ENCODE results near the gene NR1D1.
A peak's percentile ranks its signal among the peaks of the same experiment; 100 is the strongest.

NR1D1 gene

DNA sequence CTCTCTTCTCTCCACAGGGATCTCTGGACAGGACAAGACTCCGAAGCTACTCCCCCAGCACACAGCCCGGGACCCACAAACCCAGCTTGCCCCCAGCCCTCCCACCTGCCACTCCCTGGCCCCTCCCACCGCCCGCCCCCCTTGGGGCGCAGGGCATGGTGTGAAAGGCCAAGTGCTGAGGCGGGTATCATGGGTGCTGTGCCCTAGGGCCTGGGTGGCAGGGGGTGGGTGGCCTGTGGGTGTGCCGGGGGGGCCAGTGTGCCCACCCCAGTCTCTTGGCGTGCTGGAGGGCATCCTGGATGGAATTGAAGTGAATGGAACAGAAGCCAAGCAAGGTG, 26.2 kb downstream of the NR1D1 start:
- no peak for DNase-seq

DNA sequence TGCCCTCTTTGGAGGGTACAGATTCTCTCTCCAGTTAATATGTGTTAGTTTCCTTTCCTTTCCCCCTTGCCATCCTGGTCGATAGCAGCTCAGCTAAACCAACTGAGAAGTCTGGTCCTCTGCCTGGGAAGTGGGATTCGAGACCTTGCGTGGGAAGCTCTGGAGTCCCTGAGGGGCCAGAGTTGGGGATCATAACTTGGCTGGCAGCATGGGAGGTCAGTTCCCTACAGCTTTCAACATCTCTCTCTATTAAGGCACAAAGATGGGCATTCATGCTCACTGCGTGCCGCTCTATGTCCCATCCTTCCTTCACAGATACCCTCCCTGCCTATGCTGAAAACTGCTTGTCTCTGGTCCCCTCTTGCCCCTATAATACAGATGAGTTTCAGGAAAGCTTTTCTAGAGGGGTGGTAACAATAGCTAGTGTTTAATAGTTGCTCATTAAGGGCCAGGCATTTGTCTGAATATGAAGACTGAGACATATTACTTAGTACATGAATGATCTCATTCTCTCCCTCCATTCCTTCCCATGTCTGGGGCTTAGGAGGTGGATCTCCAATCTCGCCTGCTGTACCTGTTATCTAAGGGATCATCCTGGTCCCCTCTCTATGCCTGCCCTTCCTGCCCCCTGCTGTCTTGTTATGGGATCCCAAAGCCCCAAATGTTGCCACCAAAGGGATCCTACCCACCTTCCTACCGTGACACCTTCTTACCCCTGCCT, 26.8 kb downstream of the NR1D1 start:
- DNase-seq, result no peak

DNA sequence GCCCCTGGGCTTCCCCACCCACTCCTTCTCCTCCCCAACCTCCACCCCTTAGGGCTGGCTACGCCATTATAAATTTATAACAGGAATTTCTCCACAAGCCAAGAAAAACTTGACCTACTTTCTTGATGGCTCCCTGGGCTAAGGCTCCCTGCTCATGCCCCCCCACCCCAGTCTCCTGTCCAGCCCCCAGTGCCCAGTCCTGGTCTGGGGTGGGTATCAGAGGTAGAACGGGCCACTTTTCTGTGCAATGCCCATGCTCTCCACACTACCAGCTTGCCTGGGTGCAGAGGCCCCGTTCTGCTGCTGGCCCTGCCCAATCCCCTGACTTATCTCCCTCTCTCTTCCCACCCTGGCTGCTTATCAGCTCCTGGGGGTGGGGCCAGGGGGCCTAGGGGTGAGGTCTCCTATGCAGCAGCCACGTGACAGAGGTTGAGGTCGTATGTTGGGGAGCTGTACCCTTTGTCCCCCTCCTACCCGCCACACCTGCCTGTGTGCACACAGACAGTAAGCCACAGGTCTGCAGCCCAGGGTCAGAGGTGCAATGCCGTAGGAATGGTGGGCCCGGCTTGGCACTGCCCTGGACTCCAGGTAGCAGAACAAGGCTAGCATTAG, 27.5 kb downstream of the NR1D1 start:
- DNase-seq, result peak; percentile 64

DNA sequence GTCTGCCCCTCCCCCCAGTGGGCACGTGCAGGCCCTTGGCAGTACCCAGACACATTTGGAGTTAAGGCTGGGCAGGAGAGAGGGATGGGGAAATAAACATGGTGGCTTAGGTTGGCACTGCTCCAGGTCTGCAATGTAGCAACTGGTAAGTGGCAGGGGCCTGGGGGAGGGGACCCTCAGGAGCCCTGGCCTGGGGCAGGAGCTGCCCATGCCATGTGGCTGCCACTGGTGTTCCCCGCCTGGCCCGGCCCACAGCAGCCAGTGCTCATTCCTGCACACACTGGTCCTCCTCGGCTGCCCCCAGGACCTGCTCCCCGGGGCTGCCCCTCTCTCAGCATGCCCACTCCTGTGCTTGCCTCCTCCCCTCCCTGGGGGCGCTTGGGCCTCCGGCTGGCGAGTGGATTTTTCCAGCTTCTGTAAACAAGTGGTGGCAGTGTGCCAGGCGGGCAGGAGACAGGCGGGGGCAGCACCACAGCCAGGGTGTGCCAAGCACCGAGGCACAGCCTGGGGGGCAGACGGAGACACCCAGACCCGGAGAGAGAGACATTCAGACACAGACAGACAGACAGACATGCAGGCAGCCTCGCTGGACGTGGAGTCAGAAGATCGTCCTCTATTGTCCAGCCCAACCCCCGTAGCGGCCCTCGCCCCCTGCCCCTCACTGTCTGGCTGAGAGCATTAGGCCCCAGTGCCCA, 28.2 kb downstream of the NR1D1 start:
- peak; percentile 96 for DNase-seq

DNA sequence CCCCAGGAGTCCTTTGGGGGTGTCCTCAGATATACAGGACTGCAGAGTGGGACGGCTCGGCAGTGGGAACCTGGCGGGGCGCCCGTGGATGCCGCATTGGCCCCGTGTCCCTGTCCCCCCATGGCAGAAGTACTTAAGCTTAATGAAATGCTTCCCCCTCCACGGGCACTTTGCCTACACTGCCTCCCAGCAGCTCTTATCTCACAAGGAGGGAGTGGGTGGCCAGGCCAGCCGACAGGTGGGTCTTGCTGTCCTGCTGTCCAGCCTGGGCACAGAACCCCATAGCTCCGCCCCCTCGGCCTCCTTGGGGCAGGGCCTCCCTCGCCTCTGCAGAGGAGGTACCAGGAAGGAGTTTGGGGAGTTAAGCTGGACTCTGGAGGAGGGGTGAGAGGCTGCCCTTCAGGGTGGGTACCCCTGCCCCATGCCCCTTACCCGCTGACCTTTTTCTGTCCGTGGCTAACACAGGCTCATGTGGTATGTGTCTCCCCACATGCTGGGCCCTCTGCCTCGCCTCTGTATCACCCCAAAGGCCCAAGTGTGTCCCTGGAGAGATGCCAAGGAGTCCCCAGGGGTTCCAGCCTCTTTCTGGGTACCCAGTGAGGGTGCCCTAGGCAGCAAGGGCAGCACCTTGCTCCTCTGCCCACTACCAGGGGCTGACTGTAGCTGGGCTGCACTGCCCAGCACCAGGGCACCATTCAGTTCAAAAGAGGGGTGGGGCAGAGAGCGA, 28.9 kb downstream of the NR1D1 start:
- peak; percentile 41 for DNase-seq

DNA sequence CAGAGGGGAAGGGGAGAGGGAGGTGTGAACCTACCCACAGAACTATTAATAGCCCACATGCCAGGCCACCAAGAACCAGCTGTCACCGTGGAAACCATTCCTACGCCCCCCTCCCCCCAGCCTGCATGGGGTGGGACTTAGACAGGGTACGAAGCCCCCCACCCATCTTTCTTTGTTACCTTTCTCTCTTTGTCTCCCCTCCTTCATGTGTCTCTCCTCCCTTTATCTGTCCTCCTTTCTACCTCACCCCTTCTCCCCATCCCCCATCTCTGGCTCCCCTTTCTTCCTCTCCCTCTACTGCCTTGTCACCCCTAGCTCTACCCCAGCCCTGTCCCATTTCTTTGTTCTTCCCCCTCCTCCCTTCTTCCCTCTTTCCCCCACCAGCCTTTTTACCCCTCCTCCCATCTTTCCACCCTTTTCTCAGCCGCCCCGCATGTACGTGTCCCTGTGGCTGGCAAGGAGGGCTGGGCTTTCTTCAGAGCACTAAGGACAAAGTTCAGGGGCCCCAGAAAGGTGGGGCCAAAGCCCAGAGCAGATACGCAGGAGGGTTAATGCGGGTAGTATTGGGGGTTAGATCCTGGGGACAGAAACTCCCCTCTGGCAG, 29.6 kb downstream of the NR1D1 start:
- peak; percentile 30 for DNase-seq

DNA sequence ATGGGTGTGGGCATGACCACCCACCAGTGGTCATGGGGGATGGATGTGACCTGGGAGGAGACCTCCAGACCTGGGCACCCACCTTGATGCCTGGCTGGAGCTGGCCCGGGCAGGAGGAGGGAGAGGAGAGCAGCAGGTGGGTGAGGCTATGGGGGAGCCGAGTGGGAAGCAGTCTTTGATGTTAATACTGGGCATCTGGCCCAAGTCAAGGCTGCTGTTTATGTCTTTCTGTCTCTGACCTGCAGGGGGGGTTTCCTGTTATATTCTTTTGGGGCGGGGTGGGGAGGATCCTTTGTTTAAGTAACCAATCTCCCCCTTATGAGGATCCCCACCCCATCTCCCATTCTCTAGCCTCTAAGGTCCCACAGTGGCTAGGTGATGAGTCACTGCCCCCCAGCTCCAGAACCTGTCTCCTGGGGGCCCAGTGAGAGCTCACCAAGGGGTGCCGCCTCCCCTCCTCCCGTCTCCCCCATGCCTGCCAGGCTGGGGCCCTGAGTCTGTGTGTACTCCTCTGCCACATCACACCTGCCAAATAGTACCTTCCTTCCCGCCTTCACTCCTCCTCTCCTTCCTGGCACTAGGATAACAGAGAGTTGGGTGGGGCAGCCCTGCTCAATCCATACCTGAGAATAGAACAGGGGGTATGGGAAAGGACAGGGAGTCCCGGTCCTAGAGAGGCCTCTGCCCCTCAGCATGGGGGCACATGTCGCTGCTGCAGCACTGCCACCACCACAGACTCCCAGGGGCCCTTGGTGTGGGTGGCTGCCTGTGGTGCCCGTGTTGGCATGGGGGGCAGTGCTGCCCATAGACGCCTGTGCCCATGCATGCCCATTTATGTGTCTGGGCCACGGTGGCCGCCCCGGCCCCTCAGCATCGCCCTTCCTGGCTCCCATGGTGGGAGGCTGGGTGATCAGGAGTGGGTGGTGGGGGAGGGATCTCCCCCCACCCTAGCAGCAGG, 30.4 kb downstream of the NR1D1 start:
- DNase-seq, result peak; percentile 74

DNA sequence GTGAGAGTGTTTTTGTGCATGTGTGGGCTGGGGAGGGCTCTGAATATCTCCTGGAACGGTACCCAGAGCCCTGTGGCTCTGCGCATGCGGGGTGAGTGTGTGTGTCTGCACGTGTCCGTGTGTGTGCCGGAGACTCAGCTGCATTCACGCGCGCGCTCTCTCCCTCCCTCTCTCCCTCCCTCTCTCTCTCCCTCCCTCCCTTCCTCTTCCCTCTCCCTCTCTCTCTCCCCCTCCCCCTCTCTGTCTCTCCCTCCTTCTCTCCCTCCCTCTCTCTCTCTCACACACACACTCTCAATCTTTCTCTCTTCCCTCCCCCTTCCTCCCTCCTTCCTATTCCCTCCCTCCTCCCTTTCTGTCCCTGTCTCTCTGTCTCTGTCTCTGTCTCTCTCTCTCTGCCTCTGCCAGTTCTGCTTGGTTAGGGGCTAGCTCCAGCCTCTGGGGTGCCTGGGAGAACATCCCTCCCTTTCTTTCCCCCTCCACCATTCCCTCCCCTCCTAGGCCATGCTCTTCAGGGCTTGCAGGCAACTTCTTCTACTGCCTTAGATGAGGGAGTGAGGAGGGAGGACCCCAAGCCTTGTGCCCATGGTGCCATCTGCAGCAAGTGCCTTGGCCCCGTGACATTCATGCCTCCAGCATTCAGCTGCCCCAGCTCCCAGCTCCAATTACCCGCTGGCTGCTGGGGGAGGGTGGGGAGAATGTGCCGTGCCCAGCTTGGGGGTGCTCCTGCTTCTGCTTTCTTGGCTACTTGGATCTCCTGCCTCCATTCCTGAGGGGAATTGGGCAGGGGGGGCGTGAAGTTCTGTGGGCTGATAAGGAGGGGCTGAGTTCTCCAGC, 31.3 kb downstream of the NR1D1 start:
- DNase-seq, result peak; percentile 84

DNA sequence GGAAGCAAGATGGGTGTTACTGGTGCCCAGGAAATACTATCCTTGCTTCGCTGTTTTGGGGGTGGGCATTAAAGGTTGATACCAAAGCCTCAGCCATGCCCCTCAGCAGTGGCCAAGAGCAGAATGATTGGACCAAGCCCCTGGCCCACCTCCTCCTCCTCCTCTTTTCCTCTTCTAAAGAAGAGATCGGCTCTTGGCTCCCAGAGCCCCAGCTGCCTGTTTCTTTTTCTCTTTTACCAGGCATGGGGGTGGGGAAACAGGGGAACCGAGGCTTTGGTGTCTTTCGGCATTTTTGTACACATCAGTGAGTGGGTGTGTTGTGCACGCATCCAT, 31.8 kb downstream of the NR1D1 start:
- DNase-seq, result peak; percentile 69

DNA sequence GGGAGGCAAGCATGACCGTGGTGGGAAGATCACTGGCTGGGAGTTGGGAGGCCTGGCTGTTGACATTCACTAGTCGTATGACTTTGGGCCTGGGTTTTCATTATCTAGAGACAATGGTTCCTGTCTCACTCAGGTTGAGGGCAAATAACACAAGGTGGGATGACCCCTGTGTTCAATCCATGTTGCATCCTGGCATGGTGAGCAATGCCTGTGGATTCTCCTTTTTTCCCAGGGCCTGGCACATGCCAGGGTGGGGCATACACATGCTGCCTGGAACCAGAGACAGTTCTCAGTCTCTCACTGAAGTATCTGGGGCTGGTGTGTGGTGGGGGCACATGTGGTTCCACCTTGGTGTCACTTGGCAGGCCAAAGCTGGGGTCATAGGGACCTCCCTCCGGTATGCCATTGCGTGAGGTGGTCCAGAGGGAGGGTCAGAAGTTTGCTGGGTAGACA, 32.2 kb downstream of the NR1D1 start:
- no peak for DNase-seq

DNA sequence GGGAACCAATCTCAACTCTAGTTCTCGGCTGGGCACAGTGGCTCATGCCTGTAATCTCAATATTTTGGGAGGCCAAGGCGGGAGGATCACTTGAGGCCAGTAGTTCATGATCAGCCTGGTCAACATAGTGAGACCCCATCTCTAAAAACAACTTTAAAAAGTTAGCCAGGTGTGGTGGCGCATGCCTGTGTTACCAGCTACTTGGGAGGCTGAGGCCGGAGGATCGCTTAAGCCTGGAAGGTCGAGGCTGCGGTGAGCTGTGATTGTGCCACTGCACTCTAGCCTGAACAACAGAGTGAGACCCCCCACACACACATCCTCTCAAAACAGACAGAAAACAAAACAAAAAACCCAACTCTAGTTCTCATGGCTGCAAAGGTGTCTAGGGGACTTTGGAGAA, 32.7 kb downstream of the NR1D1 start:
- DNase-seq, result no peak

DNA sequence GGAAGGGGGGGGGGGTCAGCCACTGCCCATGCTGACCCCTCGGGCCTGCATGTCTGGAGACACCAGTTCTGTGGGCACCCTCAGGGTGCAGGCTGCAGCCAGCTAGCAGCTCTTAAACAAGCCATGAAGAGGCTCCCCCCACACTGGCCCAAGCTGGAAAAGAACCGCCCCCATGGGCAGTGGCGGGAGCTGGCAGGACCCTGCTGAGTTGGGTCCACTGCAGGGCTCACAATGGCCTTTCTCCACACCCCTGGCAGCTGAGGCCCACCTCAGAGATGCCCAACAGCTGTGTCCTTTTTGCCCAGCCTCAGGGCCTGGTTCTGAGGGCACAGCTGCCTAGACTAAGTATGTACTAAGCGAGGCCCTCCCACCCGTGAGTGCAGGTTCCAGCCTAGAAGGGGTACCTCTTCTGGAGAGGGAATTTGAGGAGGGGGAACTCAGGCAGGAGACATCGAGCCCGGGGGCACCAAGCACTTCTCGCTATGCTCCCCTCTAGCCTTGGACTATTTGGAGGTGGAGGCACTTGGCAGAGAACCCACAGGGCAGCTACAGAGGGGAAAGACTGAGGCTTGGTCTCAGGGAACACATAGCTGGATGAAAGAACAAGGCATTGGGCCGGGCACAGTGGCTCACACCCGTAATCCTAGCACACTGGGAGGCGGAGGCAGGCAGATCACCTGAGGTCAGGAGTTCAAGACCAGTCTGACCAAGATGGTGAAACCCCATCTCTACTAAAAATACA, 34.4 kb downstream of the NR1D1 start:
- DNase-seq, result no peak

DNA sequence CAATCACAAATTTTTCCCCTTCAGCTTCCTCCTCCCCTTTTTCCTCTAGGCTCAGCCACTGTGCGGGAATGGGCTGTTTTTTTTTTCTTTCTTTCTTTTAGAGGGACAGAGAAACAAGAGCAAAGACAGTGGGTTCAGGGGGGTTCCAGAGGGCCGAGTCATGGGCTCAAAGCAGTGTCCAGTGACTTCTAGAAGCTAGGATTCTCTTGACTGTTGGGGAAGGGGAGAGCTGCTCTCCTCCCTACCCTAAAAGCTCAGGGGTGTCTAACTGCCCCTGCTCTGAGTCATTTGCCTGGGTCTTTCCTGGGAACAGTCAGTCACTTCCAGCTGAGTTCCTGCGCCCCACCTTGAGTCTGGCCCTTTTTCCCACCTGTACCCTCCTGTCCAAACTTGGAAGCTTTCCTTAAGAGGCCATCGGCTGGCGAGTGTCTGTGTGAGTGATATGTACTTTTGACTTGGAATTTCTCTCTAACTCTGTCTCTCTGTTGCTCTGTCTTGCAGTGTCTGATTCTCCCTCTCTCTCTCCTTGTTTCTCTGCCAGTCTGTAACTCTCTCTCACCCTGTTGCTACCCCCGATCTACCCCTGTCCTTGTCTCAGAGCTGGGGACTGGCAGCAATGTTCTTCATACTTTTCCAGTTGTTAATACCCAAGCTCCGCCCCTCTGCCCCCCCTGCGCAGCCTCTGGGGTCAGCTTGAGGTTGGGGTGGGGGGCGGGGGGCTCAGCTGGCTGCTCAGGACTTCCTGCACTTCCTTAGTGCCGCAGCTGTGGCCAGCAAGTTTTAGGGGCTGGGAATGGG, 35.2 kb downstream of the NR1D1 start:
- no peak for DNase-seq

DNA sequence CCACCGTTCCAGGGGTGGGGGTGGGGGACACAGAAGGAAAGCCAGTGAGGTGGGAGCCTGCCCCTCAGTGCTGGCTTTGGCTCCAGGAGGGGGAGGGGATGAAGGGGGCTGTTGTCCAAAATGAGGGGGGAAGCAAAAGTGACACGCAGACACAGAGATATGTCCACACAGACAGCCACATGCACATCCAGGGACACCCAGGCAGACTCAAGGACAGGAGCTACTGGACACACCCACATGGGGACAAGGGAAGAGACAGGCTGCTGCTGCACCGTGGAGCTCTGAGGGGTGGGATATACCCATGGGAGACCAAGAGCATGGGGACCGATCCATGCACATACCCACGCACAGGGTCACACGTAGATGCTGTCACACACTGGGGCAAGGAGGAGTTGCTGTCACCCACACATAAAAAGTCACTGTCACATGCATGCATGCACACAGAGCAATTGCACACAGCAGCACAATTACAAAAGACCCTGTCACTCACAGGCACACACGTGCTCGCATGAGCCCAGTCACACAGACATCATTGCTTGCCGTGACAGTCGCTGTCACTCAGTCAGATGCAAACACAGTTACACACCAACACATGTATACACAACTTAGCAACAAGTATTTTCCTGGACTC, 36.4 kb downstream of the NR1D1 start:
- no peak for DNase-seq

DNA sequence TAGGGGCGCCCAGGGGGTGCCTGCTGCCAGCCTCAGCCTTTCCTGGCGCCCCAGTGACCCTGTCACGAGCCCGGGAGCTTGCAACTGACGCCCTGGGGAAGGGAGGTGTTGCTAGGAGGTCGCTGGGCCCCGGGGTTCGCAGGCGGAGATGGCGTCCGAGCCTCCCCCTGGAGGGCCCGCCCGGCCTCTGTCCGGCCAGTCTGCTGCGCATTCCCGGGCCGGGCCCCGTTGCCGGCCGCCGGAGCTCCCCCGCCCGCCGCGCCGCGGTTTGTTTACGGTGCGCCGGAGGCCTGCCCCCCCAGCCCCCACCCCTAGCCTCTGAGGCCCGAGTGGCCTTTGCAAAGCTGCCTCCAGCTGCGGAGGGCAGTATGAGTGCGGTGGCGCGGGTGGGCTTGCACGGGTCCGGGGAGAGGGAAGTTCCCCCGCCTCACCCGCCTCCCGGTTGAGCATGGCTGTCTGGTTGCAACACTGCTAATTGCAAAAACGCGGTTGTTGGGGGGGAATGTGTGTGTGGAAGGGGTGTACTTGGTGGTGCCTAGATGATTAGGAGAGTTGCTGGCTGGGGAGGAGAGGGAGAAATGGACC, 37.1 kb downstream of the NR1D1 start:
- no peak for DNase-seq

DNA sequence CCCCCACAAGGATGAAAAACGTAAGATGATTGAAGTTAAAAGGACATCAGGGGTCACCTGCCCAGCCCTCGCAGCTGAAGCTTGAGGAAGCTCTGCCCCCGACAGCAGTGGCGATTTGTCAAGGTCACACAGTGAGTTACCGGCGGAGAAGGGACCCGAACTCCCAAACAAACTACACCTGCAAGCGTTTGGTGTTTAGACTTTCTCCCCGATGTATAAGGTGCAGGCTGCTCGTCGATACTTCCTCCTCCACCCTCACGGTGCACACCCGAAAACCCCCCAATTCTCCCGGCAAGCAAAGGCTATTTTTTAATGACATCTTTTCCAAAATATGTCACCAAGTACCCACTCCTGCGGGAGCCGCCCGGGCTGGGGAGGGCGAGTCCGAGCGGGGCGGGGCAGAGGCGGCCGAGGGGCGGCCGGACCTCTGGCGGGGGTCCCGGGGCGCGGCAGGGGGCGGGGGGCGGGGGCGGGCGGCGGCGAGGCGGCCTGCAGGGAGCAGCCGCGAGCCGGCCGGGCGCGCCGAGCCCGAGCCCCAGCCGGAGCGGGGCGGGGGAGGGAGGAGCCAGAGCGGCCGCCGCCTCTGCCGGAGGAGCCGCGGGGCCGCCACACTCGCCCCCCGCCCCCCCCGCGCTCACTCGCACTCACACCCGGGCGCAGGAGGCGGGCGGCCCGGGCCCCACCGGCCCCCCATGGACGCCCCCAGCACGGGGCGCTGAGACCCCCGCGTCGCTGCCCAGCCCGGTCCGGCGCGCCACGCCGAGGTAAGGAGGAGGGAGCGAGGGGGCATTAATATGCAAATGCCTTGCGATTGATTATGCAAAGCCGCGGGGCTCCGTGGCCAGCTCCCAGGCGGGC, 37.8 kb downstream of the NR1D1 start, which contains the start of gene THRA:
Gene THRA, plus strand, starts transcription at position 637 of the 858 bp plus-strand sequence. CDS start 11,524 bp downstream, outside the sequence.
- peak; percentile 50 for DNase-seq

DNA sequence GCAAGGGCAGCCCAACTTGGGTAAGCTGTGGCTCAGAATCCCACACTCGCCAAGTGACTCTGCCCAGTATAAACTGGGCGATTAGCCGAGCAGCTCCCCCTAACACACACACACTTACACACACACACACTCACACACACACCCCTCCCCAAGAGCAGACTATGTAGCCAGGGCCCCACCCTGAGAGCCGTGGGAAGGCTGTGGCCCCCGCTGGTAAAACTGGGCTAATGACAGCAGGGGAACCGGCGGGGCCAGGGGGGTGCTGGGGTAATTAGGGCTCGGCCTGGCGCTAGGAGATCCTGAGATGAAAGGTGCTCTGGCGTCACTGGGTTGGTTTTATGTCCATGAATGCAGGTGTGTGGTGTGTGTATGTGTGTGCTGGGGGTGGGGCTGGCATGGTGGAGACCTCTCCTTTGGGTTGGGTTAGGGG, 38.8 kb downstream of the NR1D1 start:
- no peak for DNase-seq
